A549 treated with RU486 at 1 μM for 4 hours (cell line): ENCODE results near the gene STK38. TPM values are rescaled to one million over a fixed set of nuclear protein-coding genes. Genes with fewer than 3 reads are reported as not detected.

Experiments
- total RNA-seq: library from RNA; stranded (reverse); fragments of 200-300 nt; extraction: Qiagen RNA extraction; gene quantifications from 5 replicates; pipeline ENCODE4 v1.2.3, GENCODE V29; 2022; ENCODE audit warnings: low read depth

Gene STK38
- total RNA-seq, result 14.9 to 18.4 TPM (median 17.3 TPM) in 5 replicates

DNA sequence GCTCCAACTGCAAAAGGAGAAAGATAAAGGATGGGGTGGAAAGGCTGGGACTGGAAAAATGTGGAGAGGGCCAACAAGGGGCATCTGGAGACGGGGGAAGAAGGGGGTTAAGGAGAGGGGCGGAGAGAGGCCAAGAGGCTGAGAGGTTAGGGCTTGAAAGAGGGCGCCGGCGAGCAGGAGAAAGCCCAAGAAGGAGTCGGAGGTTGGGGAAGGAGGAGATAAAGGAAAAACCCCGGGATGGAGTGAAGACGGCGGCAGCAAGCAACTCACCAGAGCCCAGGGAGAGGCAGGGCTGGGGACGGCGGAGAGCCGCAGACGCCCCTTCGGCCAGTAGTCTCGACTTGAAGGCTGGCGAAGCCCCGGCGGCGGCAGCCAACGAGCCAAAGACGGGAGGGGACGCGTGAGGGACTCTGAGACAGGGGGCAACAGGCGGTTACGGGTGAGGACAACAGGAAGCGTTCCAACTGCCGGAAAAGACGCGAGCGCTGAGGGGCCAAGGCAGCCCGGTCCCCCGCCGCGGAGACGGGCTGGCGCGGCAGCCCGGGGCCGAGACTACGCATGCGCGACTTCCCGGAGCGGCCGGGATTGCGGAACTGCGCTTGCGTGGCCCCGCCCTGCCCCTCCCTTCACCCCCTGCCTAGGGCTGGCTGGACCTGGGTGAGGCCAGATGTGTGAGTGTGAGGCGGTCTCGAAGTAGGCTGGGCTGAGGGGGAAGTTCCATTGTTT, at the start of gene STK38:
Gene STK38, minus strand, starts transcription at position 560 of the 726 bp plus-strand sequence. CDS start 7,277 bp downstream, outside the sequence.

DNA sequence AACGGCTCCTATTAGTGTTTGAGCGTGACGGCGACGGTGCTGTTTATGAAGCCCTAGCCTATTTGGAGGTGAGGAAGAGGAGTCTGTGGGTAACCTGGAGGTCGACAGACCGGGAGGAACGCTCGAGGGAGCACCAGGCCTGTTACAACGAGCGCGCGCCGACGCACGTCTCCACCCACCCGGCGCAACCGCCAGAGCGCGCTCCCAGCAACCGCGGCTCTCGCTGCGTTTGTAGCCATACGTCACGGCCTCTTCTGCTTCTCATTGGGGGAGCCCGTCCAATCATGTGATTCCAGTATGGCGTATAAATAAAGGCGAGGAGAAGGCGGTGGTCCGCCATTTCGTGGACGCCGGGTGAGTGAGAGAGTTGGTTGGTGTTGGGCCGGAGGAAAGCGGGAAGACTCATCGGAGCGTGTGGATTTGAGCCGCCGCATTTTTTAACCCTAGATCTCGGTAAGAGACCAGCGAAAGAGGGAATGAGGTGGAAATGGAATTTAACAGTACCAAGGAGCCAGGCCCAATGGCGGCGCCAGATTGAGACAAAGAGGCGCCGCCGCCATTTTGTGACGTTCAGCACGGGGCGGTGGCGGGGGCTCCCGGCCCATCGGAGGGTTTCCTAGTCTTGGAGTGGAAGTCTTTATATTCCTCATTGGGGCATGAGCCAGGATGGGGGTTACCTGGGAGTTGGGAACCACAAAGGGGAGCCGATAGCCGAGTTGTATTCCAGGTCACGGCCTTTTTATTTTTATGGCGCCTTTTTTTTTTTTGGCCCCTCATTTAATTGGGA, 46.9 kb upstream of the STK38 start, which contains the start of gene SRSF3:
Gene SRSF3, plus strand, starts transcription at position 334 of the 787 bp plus-strand sequence. CDS start 2,401 bp downstream, outside the sequence.

Other genes with a start within 250 kb of the STK38 start
- gene BNIP5, start 210.6 kb downstream of the STK38 start, total RNA-seq, result not detected in 5 replicates
- 0.09 to 0.24 TPM (median 0.14 TPM) in 4 of 5 replicates, not detected in the other for gene ETV7, start 159.8 kb downstream of the STK38 start, total RNA-seq
- gene PXT1, start 104.6 kb downstream of the STK38 start, total RNA-seq, result not detected in 5 replicates
- gene KCTD20, start 104.5 kb downstream of the STK38 start, total RNA-seq, result 16.2 to 23.3 TPM (median 18.8 TPM) in 5 replicates
- 487 to 672 TPM (median 512 TPM) in 5 replicates for gene SRSF3, start 46.9 kb upstream of the STK38 start, total RNA-seq
- gene CDKN1A, start 131.2 kb upstream of the STK38 start, total RNA-seq, result 178 to 255 TPM (median 220 TPM) in 5 replicates
- 0.02 to 0.06 TPM (median 0.04 TPM) in 4 of 5 replicates, not detected in the other for gene RAB44, start 150.3 kb upstream of the STK38 start, total RNA-seq